WTC11 (cell line): ENCODE data around the gene DGKQ. TPM values are rescaled to one million over a fixed set of nuclear protein-coding genes. Genes with fewer than 3 reads are reported as not detected.

Source experiments
- ATAC-seq: fragments of 200-7000 bp; cut with Tn5 transposase; 2 replicates; pipeline ENCODE4 v1.10.0; 2021; ENCODE audit warnings: mild to moderate bottlenecking, moderate library complexity
- CTCF ChIA-PET: fragments of 300-600 bp; sonication (Branson Sonifier 250); formaldehyde crosslinking; loops from one replicate; lab custom pipeline; 2021; ENCODE audit warnings: antibody characterized with exemption; lab: Charles Lee
- POLR2A ChIA-PET: fragments of 350-600 bp; sonication (Branson Sonifier 250); formaldehyde crosslinking; loops from one replicate; lab custom pipeline; 2021; ENCODE audit warnings: antibody characterized with exemption; lab: Charles Lee
- DNase-seq: peaks from one replicate; pipeline ENCODE4 v3.0.0; 2021; ENCODE audit warnings: low spot score
- H3K27ac Mint-ChIP-seq: 2 replicates; pipeline ENCODE4 v1.8.0; 2021; ENCODE audit warnings: mixed read lengths
- H3K27me3 Mint-ChIP-seq: 2 replicates; pipeline ENCODE4 v1.8.0; 2021; ENCODE audit warnings: low read depth, mild to moderate bottlenecking, moderate library complexity, mixed read lengths
- H3K36me3 Mint-ChIP-seq: 2 replicates; pipeline ENCODE4 v1.8.0; 2021; ENCODE audit warnings: mixed read lengths
- H3K4me1 Mint-ChIP-seq: 2 replicates; pipeline ENCODE4 v1.8.0; 2022; ENCODE audit warnings: mixed read lengths
- H3K4me3 Mint-ChIP-seq: 2 replicates; pipeline ENCODE4 v1.8.0; 2021; ENCODE audit warnings: mild to moderate bottlenecking, moderate library complexity, mixed read lengths
- H3K9me3 Mint-ChIP-seq: 2 replicates; pipeline ENCODE4 v1.8.0; 2021; ENCODE audit warnings: mixed read lengths
- ATF1 ChIP-seq: sonication (generic); formaldehyde crosslinking; IDR thresholded peaks from 2 replicates; pipeline ENCODE4 v1.8.1; 2023; ENCODE audit warnings: mild to moderate bottlenecking, moderate library complexity, missing genetic modification reagents
- ATF3 ChIP-seq: sonication (generic); formaldehyde crosslinking; conservative IDR thresholded peaks from 2 replicates; pipeline ENCODE4 v1.8.1; 2022; ENCODE audit warnings: mild to moderate bottlenecking, missing genetic modification reagents
- CTCF ChIP-seq: fragments of 200-600 bp; IDR thresholded peaks from 2 replicates; pipeline ENCODE4 v1.8.0; 2022; ENCODE audit warnings: antibody characterized with exemption
- EMX1 ChIP-seq: fragments of 250-450 bp; sonication (Bioruptor Pico); IDR thresholded peaks from 2 replicates; pipeline ENCODE4 v1.8.0; 2021; ENCODE audit warnings: mild to moderate bottlenecking
- IRF1 ChIP-seq: sonication (generic); formaldehyde crosslinking; IDR thresholded peaks from 2 replicates; pipeline ENCODE4 v1.8.0; 2023; ENCODE audit warnings: missing genetic modification reagents
- IRF2 ChIP-seq: sonication (generic); formaldehyde crosslinking; IDR thresholded peaks from 2 replicates; pipeline ENCODE4 v1.8.0; 2022; ENCODE audit warnings: low read depth, missing genetic modification reagents, borderline replicate concordance
- MLX ChIP-seq: sonication (generic); formaldehyde crosslinking; IDR thresholded peaks from 2 replicates; pipeline ENCODE4 v1.8.1; 2023; ENCODE audit warnings: mild to moderate bottlenecking, missing genetic modification reagents, moderate library complexity
- MXD4 ChIP-seq: fragments of 250-450 bp; sonication (Bioruptor Pico); IDR thresholded peaks from 2 replicates; pipeline ENCODE4 v1.8.0; 2021; ENCODE audit warnings: mild to moderate bottlenecking, moderate library complexity, borderline replicate concordance
- OVOL2 ChIP-seq: fragments of 250-450 bp; sonication (Bioruptor Pico); IDR thresholded peaks from 2 replicates; pipeline ENCODE4 v1.9.0; 2021; ENCODE audit warnings: mild to moderate bottlenecking, borderline replicate concordance
- SMAD3 ChIP-seq: sonication (generic); formaldehyde crosslinking; IDR thresholded peaks from 2 replicates; pipeline ENCODE4 v1.8.0; 2022; ENCODE audit warnings: missing genetic modification reagents, mild to moderate bottlenecking, borderline replicate concordance
- TEAD4 ChIP-seq: sonication (generic); formaldehyde crosslinking; IDR thresholded peaks from 2 replicates; pipeline ENCODE4 v1.8.0; 2022; ENCODE audit warnings: mild to moderate bottlenecking, missing genetic modification reagents
- ZBTB43 ChIP-seq: sonication (generic); formaldehyde crosslinking; IDR thresholded peaks from 2 replicates; pipeline ENCODE4 v1.8.1; 2023; ENCODE audit warnings: mild to moderate bottlenecking, missing genetic modification reagents
- ZMAT4 ChIP-seq: fragments of 250-450 bp; sonication (Bioruptor Pico); IDR thresholded peaks from 2 replicates; pipeline ENCODE4 v1.9.0; 2021; ENCODE audit warnings: mild to moderate bottlenecking
- ZNF219 ChIP-seq: sonication (generic); formaldehyde crosslinking; IDR thresholded peaks from 2 replicates; pipeline ENCODE4 v1.8.0; 2023; ENCODE audit warnings: missing genetic modification reagents, mild to moderate bottlenecking, borderline replicate concordance
- ZNF263 ChIP-seq: sonication (generic); formaldehyde crosslinking; IDR thresholded peaks from 2 replicates; pipeline ENCODE4 v1.8.1; 2022; ENCODE audit warnings: low read depth, mild to moderate bottlenecking, moderate library complexity, missing genetic modification reagents
- ZNF281 ChIP-seq: sonication (generic); formaldehyde crosslinking; IDR thresholded peaks from 2 replicates; pipeline ENCODE4 v1.8.0; 2023; ENCODE audit warnings: mild to moderate bottlenecking, missing genetic modification reagents
- ZNF317 ChIP-seq: sonication (generic); formaldehyde crosslinking; IDR thresholded peaks from 2 replicates; pipeline ENCODE4 v1.8.1; 2023; ENCODE audit warnings: low read depth, mild to moderate bottlenecking, moderate library complexity, missing genetic modification reagents, borderline replicate concordance
- ZNF423 ChIP-seq: fragments of 250-450 bp; sonication (Bioruptor Pico); IDR thresholded peaks from 2 replicates; pipeline ENCODE4 v2.1.2; 2022; ENCODE audit warnings: mild to moderate bottlenecking, moderate library complexity
- total RNA-seq: library from RNA; stranded (reverse); gene quantifications from 3 replicates; pipeline ENCODE4 v1.2.3, GENCODE V29; 2021
- TF ChIP-seq, protein P1 (sequence below): fragments of 250-450 bp; sonication (Bioruptor Pico); IDR thresholded peaks from 2 replicates; pipeline ENCODE4 v1.9.0; 2021; ENCODE audit warnings: mild to moderate bottlenecking, borderline replicate concordance
- TF ChIP-seq, protein P2 (sequence below): sonication (generic); formaldehyde crosslinking; IDR thresholded peaks from 2 replicates; pipeline ENCODE4 v1.8.1; 2022; ENCODE audit warnings: low read depth, mild to moderate bottlenecking, moderate library complexity, missing genetic modification reagents, borderline replicate concordance

DGKQ gene
- total RNA-seq, 1 experiment from 2014 or later, result 19.3 TPM

DNA sequence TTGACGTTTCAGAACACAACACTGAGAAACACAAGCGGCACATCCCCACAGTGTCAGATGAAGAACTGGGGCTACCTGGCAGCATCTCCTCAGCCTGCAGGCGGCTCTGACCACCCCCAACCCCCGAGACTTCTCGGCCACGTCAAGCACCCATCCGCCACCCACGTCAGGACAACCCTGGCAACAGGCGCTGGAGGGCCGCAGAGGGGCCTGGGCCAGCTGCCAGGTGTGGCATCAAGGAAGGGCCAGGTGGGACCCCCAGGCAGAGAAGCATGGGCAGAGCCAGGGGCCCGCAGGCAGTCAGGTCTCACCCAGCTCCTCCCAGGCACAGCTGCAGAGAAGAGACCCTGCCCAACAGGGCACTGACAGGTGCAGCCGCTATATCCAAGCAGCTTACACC lies 63.5 kb downstream of the DGKQ start:
- CTCF ChIA-PET, result interaction anchor here (0.7 kb wide), 1 partner anchor 17 kb away, joined by 6 read pairs; no protein-coding TSS in a partner anchor
- POLR2A ChIA-PET, result no interaction called here

More for the DNA sequence above, 63.5 kb downstream of the DGKQ start:
- no peak overlapping the region for H3K4me3 Mint-ChIP-seq
- DNase-seq (no peak), ATAC-seq (no peak)
- H3K4me1 Mint-ChIP-seq, result peaks cover 5% of the 10 kb centered on the region; the same call in 1 of the 2 replicates
- peaks cover 25% of the 10 kb centered on the region for H3K36me3 Mint-ChIP-seq
- no peaks in the 10 kb centered on the region for H3K27me3 Mint-ChIP-seq
- no peak for TF ChIP-seq ZMAT4 (CRISPR knock-in tag)
- TF ChIP-seq ZNF263, result no peak
- TF ChIP-seq IRF1 (CRISPR knock-in tag), result no peak
- no peak for TF ChIP-seq IRF2
- TF ChIP-seq, protein P1, sequence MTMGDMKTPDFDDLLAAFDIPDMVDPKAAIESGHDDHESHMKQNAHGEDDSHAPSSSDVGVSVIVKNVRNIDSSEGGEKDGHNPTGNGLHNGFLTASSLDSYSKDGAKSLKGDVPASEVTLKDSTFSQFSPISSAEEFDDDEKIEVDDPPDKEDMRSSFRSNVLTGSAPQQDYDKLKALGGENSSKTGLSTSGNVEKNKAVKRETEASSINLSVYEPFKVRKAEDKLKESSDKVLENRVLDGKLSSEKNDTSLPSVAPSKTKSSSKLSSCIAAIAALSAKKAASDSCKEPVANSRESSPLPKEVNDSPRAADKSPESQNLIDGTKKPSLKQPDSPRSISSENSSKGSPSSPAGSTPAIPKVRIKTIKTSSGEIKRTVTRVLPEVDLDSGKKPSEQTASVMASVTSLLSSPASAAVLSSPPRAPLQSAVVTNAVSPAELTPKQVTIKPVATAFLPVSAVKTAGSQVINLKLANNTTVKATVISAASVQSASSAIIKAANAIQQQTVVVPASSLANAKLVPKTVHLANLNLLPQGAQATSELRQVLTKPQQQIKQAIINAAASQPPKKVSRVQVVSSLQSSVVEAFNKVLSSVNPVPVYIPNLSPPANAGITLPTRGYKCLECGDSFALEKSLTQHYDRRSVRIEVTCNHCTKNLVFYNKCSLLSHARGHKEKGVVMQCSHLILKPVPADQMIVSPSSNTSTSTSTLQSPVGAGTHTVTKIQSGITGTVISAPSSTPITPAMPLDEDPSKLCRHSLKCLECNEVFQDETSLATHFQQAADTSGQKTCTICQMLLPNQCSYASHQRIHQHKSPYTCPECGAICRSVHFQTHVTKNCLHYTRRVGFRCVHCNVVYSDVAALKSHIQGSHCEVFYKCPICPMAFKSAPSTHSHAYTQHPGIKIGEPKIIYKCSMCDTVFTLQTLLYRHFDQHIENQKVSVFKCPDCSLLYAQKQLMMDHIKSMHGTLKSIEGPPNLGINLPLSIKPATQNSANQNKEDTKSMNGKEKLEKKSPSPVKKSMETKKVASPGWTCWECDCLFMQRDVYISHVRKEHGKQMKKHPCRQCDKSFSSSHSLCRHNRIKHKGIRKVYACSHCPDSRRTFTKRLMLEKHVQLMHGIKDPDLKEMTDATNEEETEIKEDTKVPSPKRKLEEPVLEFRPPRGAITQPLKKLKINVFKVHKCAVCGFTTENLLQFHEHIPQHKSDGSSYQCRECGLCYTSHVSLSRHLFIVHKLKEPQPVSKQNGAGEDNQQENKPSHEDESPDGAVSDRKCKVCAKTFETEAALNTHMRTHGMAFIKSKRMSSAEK (CRISPR knock-in tag), result no peak
- TF ChIP-seq SMAD3 (CRISPR knock-in tag), result no peak
- TF ChIP-seq ZNF317 (CRISPR knock-in tag), result no peak
- TF ChIP-seq ATF3 (CRISPR knock-in tag), result no peak
- no peak for TF ChIP-seq MXD4 (CRISPR knock-in tag)
- TF ChIP-seq CTCF, result no peak
- no peak for TF ChIP-seq TEAD4
- TF ChIP-seq OVOL2 (CRISPR knock-in tag), result no peak
- TF ChIP-seq ZBTB43, result no peak
- TF ChIP-seq ATF1 (CRISPR knock-in tag), result no peak
- no peak for TF ChIP-seq ZNF281 (CRISPR knock-in tag)
- TF ChIP-seq, protein P2, sequence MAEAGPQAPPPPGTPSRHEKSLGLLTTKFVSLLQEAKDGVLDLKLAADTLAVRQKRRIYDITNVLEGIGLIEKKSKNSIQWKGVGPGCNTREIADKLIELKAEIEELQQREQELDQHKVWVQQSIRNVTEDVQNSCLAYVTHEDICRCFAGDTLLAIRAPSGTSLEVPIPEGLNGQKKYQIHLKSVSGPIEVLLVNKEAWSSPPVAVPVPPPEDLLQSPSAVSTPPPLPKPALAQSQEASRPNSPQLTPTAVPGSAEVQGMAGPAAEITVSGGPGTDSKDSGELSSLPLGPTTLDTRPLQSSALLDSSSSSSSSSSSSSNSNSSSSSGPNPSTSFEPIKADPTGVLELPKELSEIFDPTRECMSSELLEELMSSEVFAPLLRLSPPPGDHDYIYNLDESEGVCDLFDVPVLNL (CRISPR knock-in tag), result no peak
- no peak for TF ChIP-seq ZNF219 (CRISPR knock-in tag)
- no peak for TF ChIP-seq ZNF423 (CRISPR knock-in tag)
- no peak for TF ChIP-seq EMX1 (CRISPR knock-in tag)
- no peak for TF ChIP-seq MLX (CRISPR knock-in tag)
- TF ChIP-seq, all 79 proteins: peak for 0
- peaks cover 10% of the 10 kb centered on the region for H3K9me3 Mint-ChIP-seq
- no peak overlapping the region for H3K27ac Mint-ChIP-seq
